HG02763 (cell line): ENCODE measurements around the gene METTL15.
"Not testable (repeated sequence)": the region's sequence is repeated elsewhere in the genome, so short reads cannot be mapped to it uniquely, and the experiment has no call there.

Experiments
- ATAC-seq: cut with Tn5 transposase; IDR thresholded peaks from one replicate; pipeline ENCODE4 v1.9.1; 2021; ENCODE audit warnings: mild to moderate bottlenecking, moderate library complexity; ENCODE audit not compliant: unreplicated experiment

METTL15 gene

DNA sequence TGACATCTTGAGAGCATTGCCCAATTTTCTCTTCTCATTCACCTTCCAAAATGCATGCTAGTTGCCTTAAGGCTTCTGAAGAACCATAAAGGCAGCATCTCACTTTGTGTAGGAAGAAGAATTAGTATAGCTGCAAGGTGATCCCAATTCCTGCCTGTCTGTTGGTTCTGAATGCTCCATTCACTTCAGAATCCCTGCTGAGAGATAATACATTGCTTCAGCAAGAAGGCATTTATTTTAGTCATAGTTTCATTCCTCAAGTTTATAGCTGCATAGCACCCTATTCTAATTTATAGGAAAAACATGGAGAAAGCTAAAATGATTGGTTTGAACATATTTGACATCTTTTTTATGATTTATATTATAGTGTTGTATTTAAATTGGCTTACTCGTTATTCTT is 181.3 kb downstream of the METTL15 start:
- ATAC-seq, result no peak

DNA sequence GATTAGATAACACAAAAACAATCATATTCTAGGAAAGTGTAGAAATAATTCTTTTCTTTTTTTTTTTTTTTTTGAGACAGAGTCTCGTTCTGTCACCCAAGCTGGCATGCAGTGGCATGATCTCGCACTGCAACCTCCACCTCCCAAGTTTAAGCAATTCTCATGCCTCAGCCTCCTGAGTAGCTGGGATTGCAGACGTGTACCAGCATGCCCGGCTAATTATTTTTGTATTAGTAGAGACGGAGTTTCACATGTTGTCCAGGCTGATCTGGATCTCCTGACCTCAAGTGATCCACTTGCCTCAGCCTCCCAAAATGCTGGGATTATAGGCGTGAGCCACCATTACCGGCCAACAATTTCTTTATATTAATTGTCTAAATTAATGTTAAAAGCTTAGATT is 182.8 kb downstream of the METTL15 start:
- not testable (repeated sequence) for ATAC-seq

DNA sequence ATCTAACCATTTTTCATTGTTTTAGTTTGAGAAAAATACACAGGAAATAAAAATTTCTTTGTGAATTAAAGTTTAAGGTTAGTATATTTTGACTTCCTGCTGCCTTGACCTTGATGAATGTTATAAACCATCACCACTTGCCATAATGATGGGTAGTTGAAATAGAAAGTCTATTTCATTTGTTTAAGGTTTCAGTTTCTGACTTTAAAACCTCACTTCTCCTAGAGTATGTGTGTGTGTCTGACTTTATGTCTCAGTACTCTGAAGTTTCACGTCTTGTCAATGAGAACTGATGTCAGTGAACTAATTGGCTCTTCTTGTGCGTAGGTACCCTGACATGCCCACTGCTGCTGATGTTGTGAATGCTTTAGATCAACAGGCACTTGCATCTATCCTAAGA is 188.2 kb downstream of the METTL15 start:
- peak; percentile 92 for ATAC-seq

DNA sequence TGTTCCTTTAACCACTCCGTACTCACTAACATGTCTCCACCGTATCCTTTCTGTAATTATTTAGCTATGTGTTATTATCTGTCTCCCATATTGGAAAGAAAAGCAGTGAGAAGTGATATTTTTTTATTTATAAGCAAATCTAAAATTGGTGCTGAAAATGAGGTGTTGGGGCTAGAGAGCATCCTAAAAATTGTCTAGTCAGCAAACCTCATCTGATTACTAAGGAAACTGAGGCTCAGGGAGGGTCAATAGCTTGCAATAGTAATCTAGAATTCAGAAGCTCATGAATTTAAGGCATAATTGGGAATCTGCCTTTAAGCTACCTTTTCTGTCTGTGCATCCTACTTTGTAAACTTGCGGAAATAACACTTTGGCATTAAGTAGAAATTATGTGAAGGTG is 190.0 kb downstream of the METTL15 start:
- no peak for ATAC-seq

DNA sequence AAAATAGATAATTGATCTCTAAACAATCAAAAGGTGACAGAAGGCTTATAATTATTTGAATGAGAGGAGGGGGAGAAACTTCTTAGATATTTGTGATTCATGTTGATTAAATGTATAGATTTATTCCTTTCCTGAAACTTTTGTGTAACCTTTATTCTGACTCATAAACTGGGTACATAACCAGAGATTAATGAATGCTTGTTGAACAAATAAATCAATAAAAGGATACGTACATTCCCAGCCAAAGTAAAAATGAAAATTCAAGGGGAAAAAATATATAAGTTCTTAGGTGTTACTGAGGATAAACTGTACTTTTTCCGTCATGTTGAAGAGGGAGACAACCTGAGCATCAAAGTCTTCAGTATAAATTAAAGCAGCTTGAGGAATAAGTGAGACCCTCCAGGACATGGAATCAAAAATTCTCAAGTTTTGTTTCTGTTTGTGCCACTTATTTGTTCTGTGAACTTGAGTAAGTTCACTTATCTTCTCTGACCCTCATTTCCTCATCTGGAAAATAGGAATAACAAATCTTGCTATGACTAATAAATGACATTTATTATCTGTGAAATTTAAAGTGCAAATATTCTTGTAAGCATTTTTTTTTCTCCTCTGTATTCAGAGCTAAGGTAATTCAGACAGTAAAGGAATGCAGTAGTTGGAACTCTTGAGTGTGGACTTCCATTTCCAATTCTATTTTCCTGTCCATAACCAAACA is 195.4 kb downstream of the METTL15 start:
- ATAC-seq, result no peak

DNA sequence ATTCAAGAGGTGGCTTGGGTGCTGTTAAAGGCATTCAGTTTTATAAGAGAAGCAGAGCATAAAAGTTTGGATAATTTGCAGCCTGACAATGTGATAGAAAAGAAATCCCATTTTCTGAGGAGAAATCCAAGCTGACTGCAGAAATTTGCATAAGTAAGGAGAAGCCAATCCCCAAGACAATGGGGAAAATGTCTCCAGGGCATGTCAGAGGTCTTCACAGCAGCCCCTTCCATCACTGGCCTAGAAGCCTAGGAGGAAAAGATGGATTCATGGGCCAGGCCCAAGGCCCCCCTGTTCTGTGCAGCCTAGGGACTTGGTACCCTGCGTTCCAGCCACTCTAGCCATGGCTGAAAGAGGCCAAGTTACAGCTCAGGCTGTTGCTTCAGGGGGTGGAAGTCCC is 207.3 kb downstream of the METTL15 start:
- ATAC-seq, result no peak

DNA sequence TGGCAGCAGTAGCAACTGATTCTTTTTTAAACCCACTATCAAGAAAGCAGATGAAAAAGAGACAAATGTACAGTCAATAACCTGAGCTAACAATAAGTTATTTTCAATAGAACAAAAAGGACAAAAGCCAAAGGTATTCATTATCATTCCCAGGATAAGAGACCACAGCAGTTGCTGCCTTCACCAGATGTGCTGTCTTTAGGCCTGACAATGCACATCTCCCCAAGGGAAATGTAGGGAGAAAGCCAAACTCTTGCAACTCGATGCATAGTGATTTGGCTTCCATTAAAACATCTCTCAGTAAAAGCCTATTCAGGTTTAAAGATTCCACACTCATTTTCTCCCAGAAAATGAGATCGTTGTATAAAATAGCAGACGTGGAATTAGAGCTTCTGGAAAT is 210.7 kb downstream of the METTL15 start:
- ATAC-seq, result no peak

DNA sequence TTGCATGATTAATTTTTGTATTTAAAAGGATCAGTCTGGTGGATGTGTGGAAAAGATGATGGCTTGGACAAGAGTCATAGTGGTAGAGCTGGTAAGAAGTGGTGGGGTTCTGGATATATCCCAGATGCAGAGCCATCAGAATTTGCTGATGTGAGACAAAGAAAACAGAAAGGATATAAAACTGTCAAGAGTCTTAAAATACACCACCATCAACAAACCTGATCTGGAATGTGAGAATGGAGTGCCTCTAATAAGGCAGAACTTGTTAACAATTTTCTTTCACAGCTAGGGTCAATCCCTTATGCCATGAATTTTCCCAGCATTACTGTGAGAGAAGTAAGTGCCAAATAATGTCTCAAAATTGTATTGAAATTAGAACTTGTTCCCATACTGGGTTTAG is 215.4 kb downstream of the METTL15 start:
- ATAC-seq, result no peak

DNA sequence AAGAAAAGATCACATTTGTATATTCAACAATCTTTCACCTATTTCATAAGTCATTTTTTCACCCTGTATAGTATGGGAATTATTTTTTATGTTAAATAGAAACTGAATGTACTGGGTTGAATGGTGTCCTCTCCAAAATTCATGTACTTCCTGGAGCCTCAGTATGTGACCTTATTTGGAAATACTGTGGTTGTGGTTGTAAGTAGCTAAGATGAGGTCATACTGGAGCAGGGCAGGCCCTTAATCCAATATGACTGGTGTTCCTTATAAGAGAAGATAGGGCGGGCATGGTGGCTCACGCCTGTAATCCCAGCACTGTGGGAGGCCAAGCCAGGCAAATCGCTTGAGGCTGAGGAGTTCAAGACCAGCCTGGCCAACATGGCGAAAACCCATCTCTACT is 224.2 kb downstream of the METTL15 start:
- ATAC-seq, result not testable (repeated sequence)

DNA sequence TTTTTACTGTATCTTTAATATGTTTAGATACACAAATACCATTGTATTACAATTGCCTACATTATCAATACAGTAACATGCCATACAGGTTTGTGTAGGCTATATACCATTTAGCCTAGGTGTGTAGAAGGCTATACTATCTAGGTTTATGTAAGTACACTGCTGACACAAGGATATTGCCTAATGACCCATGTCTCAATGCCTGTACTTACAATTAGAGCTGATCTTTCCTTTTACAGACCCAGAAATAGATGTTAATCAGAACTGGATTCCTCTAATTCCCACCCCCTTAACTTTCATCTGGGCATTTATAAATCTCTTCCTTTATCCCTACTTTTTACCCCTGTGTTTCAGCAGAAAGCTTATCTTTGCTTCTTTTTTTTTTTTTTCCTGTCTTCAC is 229.5 kb downstream of the METTL15 start:
- ATAC-seq, result no peak

DNA sequence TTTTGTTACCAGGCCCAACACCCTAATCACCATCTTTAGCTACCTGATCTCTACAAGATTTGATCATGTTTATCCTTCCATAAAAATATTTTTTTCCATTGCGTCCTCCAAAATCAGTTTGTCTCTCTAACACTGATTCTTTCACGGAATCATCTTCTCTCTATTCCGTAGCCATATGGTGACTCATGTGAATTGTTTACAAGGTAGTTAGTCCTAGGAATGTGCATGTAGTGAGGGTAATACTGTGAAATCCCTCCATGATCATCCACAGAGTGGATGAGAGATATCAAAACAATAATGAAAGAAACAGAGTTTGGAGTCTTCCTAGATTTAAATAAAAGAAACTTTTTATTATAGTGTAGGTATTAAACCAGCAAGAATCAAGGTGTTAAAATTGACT is 230.2 kb downstream of the METTL15 start:
- ATAC-seq, result no peak

DNA sequence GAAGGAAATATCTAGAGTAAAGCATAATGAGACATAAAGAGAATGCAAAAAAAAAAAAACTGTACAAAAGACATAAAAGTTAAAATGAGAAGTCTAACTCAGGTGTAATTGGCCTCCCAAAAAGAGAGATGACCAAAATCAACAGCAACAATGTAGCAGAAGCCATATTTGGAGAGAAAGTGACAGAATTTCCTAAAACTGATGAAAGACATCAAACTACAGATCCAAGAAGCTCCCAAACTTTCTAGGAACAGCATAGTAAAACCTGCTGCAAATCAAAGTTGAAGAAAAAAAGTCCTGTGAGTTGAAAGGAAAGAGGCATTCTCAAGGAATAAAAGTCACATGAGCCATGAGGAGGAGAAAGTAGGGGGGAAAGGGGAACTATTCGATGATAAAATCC is 231.3 kb downstream of the METTL15 start:
- no peak for ATAC-seq

DNA sequence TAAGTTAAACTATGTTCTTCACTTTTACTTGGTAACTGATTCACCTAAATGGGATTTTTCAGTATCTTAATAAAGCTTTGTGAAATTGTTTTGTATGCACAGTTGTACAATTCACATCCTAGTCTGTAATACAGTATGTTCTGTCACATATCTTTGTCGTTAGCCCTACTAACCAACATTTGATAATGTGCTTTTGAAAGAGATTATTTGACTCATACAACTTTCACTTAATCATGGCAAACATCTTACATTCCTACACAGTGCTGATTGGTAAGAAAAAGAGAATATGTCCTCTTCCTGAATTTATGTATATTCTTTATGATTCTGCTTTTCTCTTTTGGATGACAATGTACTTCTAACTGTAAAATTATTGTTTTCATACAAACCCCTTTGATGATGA is 234.5 kb downstream of the METTL15 start:
- no peak for ATAC-seq

DNA sequence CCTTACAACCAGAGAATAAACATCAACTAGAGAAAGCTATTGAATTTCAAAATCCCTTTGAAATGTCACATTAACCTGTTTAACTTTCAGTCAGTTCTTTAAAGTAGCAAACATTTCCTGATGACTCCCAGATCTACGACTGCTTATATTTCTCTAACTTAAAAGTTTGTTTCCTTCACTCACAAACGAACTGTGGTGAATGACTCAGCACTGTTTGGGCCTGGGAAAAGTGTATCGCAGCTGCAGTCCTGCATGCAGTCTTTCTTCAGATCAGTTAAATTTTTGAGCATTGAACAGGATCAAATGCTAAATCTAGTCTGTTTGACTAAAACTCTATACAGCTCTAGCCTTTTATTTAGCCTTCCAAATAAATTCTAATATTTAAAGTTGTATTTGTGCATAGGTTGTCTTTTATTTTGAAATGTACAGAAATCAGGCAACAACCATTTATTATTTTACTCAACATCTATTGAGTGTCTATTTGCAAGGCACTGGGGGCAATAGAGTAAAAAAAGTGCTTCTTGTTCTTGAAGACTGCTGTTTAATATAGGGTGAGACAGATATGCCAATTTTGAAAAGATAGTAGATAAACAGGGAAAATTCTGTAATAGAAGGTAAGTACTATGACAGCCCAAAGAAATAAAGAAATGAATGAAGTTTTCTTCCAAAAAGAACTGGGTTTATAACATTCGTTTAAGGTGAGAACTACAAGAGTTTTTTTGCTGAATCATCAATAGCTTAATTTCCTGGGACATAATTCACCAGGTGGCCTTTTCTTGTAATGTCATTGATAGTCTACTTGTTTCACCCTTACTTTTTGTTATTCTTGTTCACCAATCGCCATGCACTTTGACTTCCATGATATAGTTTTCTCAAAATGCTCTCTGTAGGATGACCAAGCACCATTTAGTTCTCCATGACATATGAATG is 235.4 kb downstream of the METTL15 start:
- ATAC-seq, result no peak

DNA sequence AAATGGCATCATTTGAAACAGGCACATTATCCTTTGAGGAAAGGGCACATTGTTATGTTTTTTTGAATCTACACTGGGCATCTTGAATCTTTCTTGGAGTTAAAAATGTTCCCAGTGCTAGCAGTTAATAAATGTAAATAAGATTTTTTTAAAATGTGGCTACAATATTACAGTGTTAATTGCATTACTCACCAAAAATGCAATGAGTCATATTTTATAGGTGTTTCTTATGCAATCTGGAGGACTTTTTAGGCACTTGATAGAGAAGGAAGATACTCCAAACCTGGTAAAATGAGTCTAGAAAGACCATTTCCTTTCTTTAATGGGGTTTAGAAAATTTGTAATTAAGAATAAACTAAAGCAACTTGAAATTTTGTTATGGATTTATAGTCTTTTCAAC is 238.0 kb downstream of the METTL15 start:
- no peak for ATAC-seq

DNA sequence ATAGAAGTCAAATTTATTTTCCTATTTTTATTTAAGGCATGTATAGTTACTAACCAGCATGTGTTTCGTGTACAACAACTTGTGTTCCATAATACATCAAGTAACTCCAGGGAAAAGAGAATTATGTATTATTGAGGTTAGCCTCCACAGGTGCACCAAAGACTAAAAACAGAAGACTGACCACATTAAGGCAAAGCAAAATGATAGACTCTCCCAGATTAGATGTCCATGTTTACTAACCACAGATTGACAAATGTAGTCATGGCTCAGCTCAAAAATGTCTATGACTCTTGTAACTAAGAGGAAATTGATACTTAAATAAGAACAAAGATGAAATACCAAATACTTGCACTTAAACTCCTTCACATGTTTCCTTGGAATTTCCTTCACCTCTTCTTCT is 238.5 kb downstream of the METTL15 start:
- ATAC-seq, result no peak

DNA sequence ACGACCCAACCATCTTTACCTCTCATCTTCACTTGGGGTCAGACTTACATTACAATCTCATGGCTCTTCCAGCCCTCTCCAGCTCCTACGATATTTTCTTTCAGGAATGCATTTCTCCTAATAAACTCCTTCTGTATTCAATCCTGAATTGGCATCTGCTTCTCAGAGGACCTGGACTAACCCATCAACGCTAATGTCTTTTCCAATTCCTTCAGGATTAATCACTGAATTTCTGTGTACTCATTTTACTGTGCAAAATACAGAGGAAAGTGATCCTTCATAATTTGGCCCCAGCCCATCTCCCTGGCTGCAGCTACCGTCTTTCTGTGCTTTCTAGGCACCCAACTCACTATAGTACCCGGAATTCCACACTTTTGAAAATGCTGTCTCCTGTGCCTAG is 239.2 kb downstream of the METTL15 start:
- no peak for ATAC-seq

DNA sequence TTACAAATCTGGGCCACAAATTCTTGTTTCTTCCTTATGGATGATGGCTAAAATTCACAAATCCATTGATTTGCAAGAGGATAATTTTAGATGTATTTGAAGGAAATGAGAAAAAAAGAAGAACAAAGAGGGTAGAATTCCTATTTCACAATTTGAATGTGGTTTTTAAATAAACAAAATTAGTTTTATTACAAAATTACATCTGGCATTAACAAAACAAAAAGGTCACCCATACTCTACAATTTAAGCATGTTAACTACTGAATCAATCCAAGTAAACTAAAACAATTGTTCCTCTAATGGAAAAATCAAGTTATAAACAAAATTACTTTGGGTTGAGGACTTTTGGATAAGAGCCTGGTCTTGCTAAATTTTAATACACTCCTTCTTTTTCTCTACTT is 242.0 kb downstream of the METTL15 start:
- ATAC-seq, result no peak

DNA sequence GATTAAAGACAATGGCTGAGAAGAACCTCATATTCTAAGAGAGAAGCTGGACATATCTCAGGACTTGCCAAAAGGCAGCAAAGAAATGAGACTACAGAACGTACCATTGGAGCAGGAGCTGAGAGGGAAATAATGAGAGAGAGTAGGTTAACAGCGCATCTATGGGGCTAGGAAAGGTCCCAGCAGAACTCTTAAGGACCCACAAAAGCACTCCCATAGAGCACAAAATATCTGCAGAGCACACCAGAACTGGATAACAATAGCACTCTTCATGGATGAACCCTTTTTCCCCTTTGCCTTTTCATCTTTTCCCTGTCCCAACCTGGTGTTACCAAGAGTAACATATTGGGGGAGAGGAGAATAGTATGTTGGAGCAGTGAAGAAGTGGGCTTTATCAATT is 245.8 kb downstream of the METTL15 start:
- no peak for ATAC-seq

DNA sequence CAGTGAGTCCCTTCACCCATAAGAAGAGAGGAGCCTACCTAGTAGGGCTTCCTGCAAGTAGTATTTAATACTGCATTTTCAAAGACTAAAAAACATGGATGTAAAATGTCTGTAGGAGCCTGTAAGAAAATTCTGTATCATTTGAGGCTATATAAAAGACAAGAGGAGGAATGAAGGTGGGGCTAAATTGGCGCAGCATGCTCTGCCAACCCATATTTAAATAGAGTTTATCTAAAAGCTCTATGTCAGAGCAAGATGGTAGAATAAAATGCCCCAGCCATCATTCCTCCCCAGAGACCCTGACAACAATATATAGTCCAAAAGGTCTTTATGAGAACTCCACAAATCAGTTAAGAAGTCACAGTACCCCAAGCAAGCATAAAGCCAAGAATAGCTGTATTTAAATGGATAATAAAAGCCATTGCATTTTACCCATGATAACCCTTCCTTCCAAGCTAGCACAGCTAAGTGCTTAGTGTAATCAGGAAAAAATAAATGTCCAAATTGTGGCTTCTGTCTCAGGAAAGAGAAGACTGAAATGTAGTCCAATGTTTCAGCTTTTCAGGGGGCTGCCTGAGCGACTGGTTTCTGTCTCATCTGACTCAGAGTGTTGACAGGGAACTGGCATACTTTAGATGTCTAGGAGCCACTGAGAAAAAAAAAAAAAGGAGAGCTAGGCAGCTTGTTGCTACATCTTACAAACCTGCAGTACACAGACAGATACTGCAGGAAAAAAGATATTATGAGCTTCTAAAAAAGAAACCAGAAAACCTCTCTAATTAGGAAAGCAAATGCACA is 258.6 kb downstream of the METTL15 start:
- no peak for ATAC-seq

DNA sequence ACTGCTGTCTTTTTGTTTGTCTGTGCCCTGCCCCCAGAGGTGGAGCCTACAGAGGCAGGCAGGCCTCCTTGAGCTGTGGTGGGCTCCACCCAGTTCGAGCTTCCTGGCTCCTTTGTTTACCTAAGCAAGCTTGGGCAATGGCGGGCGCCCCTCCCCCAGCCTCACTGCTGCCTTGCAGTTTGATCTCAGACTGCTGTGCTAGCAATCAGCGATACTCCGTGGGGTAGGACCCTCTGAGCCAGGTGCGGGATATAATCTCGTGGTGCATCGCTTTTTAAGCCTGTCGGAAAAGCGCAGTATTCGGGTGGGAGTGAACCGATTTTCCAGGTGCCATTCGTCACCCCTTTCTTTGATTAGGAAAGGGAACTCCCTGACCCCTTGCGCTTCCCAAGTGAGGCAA is 269.9 kb downstream of the METTL15 start:
- ATAC-seq, result not testable (repeated sequence)
